HFFc6 (cell line): Measurements from ENCODE around the gene RCBTB1. TPM values are rescaled to one million over a fixed set of nuclear protein-coding genes. Genes with fewer than 3 reads are reported as not detected.

Experiments
- DNase-seq: peaks from one replicate; pipeline ENCODE4 v3.0.0-alpha.2; 2018
- H3K27ac Mint-ChIP-seq: 2 replicates; pipeline ENCODE4 v1.8.0; 2020; ENCODE audit warnings: mild to moderate bottlenecking, mixed read lengths
- H3K27me3 Mint-ChIP-seq: 2 replicates; pipeline ENCODE4 v1.8.0; 2021; ENCODE audit warnings: mild to moderate bottlenecking, moderate library complexity, mixed read lengths; ENCODE audit not compliant: insufficient read depth
- H3K36me3 Mint-ChIP-seq: 2 replicates; pipeline ENCODE4 v1.8.0; 2021; ENCODE audit warnings: low read depth, mixed read lengths
- H3K4me1 Mint-ChIP-seq: 2 replicates; pipeline ENCODE4 v1.8.0; 2020; ENCODE audit warnings: low read depth, mixed read lengths
- H3K4me3 Mint-ChIP-seq: 2 replicates; pipeline ENCODE4 v1.8.0; 2020; ENCODE audit warnings: mild to moderate bottlenecking, moderate library complexity, mixed read lengths
- H3K9me3 Mint-ChIP-seq: 2 replicates; pipeline ENCODE4 v1.8.0; 2020; ENCODE audit warnings: mild to moderate bottlenecking, mixed read lengths
- CTCF ChIP-seq: fragments of 200-600 bp; sonication (generic); IDR thresholded peaks from 2 replicates; pipeline ENCODE4 v1.5.0; 2021; ENCODE audit warnings: antibody characterized with exemption, mild to moderate bottlenecking
- total RNA-seq, 6 experiments: library from RNA; stranded (reverse); fragmentation: NEBNext Ultra II Directional; extraction: Animal tissue kit (Norgen Biotek cat#: 25700); gene quantifications; 2 replicates in 1 of 6; 3 replicates in 5 of 6; pipeline ENCODE4 v1.2.3, GENCODE V29; 2021

Gene RCBTB1
- total RNA-seq, 6 experiments from 2014 or later, result 13.3 to 17.4 (median 15.6) TPM

DNA sequence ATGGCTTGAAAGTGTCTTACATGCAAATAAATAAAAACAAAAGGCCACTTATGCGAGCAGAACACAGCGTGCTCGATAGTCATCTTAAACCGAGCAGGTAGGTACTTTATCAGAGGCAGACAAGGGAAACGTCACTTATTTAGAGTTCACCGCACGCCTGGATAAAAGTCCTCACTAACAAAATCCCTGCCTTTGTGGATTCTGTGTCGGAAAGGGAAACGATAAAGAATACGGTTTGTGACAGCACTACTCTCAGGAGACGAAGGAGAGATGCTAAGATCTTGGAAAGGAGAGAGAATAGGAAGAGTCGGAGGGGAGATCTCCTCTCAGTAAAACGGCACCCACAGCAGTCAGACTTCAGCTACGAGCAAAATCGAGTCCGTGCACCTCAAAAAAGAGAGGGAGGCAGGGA is 581 bp downstream of the RCBTB1 start:
- Mint-ChIP-seq H3K9me3 (no peaks in the 10 kb centered on the region), H3K4me3 (peak overlapping the region; percentile 95), H3K27ac (peak overlapping the region; percentile 78), H3K27me3 (no peaks in the 10 kb centered on the region; the same call in 1 of the 2 replicates), H3K36me3 (peaks cover 5% of the 10 kb centered on the region; the same call in 1 of the 2 replicates), H3K4me1 (peaks cover 32% of the 10 kb centered on the region)
- no peak for DNase-seq
- TF ChIP-seq CTCF, result no peak

DNA sequence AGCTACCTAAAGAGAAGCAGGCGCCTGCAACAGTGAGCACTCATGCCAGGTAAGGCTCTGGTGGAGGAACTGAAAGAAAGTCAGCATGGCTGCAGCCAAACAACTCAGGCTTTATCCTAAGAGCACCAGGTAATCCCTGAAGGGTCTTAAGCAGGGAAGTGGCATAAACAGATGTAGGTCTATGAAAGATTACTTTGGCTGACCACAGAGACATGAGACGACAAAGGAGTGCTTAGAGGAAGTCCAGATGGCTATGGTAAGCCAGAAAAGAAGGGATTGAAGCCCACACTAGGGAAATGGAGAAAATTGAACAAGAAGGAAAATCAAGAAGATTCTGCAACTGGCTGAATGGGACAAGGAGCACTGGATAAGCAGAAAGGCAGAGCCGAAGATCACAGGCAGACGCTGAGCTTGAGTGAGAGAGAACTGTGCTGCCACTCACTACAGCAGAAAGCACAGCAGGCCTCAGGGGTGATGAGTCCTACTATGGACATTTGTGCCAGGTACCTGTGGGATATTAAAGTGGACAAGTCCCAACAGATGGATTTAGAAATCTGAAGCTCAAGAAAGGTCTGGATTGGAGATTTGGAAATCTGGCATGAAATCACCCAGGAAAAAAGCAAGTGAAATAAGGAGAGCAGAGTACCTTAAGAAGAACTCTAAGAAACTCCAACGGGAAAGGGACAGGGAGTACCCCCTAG is 4.2 kb downstream of the RCBTB1 start:
- no peak overlapping the region for H3K4me3 Mint-ChIP-seq
- no peak overlapping the region for H3K27ac Mint-ChIP-seq
- H3K9me3 Mint-ChIP-seq, result no peaks in the 10 kb centered on the region
- H3K4me1 Mint-ChIP-seq, result peaks cover 17% of the 10 kb centered on the region
- H3K27me3 Mint-ChIP-seq, result no peaks in the 10 kb centered on the region; the same call in 1 of the 2 replicates
- DNase-seq, result no peak
- peaks cover 8% of the 10 kb centered on the region; the same call in 1 of the 2 replicates for H3K36me3 Mint-ChIP-seq
- no peak for TF ChIP-seq CTCF

DNA sequence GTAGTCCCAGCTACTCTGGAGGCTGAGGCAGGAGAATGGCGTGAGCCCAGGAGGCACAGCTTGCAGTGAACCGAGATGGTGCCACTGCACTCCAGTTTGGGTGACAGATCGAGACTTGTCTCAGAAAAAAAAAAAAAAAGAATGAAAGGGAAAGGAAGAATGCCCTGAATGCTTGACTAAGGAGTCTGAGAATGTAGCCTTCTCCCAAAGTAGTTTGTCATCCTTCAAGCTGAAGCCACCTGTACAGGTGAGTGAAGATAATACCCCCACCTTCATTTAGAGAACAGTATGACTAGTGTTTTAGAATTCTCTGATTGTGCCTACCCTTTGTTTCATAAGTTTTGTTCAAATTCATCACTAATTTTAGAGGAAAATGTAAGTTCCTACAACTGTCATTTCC is 5.9 kb downstream of the RCBTB1 start:
- Mint-ChIP-seq H3K27me3 (no peaks in the 10 kb centered on the region; the same call in 1 of the 2 replicates), H3K4me3 (no peak overlapping the region), H3K4me1 (peaks cover 10% of the 10 kb centered on the region), H3K36me3 (peaks cover 18% of the 10 kb centered on the region; the same call in 1 of the 2 replicates), H3K27ac (no peak overlapping the region), H3K9me3 (no peaks in the 10 kb centered on the region)
- no peak for DNase-seq
- TF ChIP-seq CTCF, result no peak

DNA sequence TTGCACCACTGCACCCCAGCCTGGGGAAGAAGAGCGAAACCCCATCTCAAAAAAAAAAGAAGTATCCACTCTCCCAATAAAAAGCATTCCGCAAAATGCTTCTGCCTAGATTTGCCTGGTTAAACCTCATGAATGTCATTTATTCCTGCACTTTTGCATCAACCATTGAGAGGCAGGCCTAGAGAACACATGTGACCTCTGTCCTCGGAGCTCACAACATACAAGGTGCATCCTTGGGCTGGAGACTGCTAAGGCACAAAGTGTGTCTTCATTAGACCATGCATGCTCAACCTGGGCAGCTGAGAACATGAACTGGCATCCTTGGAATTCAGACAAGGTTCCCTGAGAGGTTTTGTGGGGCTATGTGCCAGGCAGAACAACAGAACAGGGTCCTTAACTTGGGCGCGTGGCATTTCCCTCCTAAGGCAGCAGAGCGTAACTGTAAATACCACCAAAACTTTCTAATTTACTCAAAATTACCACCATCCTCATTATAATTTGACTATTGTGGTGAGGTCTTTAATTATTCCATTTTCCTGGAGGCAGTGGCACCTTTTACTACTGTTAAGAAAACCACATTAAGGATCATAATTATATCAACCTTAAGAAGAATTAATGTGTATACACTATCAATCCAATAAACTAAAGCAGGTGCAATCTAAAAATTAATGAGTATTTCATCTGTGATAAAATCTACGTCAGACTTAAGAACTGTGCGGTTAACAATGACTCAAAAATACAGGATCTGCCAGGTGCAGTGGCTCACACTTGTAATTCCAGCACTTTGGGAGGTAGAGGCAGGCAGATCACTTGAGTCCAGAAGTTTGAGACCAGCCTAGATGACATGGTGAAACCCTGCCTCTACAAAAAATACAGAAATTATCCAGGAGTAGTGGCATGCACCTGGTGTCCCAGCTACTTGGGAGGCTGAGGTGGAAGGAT is 13.8 kb downstream of the RCBTB1 start:
- no peak overlapping the region for H3K27ac Mint-ChIP-seq
- peaks cover 18% of the 10 kb centered on the region; the same call in 1 of the 2 replicates for H3K36me3 Mint-ChIP-seq
- TF ChIP-seq CTCF, result no peak
- no peak for DNase-seq
- no peaks in the 10 kb centered on the region for H3K27me3 Mint-ChIP-seq
- no peak overlapping the region for H3K4me3 Mint-ChIP-seq
- H3K9me3 Mint-ChIP-seq, result no peaks in the 10 kb centered on the region
- H3K4me1 Mint-ChIP-seq, result peaks cover 12% of the 10 kb centered on the region

DNA sequence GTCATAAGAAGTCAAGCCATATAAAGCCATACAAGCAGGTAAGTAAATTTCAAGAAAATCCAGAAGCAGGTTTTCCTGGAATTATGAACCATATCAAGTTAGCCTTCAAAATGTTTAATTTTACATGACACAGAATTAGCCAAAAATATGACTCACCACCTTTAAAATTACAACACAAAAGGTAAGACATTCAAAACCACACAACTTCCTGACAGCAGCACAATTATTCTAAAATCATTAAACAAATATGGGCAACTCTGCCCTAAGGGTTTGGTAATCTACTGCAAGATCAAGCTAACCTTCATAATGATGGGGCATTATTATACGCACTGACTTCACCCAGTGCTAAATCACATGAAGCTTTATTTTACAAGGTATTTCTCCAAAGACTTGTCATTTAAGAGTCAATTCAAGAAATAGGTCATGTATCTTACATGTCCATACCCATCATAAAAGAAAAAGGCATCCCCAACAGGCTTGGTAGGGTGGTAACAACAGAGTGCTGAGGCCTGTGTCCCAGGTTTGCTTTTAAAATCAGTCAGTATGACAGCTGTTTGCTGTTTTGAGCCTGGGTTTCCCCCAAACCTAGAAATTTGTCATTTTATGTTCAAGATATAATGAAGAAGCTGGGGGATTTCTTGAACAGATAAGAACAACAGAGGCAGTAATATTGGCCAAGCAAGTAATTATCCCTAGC is 15.2 kb downstream of the RCBTB1 start:
- no peaks in the 10 kb centered on the region for H3K9me3 Mint-ChIP-seq
- no peak for TF ChIP-seq CTCF
- peaks cover 14% of the 10 kb centered on the region; the same call in 1 of the 2 replicates for H3K36me3 Mint-ChIP-seq
- DNase-seq, result no peak
- H3K4me3 Mint-ChIP-seq, result no peak overlapping the region
- H3K4me1 Mint-ChIP-seq, result peaks cover 12% of the 10 kb centered on the region
- no peaks in the 10 kb centered on the region for H3K27me3 Mint-ChIP-seq
- H3K27ac Mint-ChIP-seq, result no peak overlapping the region
